Prostate gland (tissue), 2 donors: ENCODE results near the gene TAF3.

Experiments
- CTCF ChIP-seq, 4 experiments: fragments of 200-600 bp in 2 of 4; fragments of 450-650 bp in 2 of 4; sonication (generic) in 2 of 4; IDR thresholded peaks; 1 replicate in 3 of 4; 2 replicates in 1 of 4; pipeline ENCODE4 v1.5.1; 2016 to 2019; ENCODE audit warnings: antibody characterized with exemption in 4 of 4, mild to moderate bottlenecking in 2 of 4, moderate library complexity in 2 of 4
- POLR2A ChIP-seq: fragments of 450-650 bp; IDR thresholded peaks from one replicate; pipeline ENCODE4 v1.6.1; 2016; ENCODE audit warnings: antibody characterized with exemption, mild to moderate bottlenecking
- POLR2AphosphoS5 ChIP-seq: sonication (generic); formaldehyde crosslinking; IDR thresholded peaks from one replicate; pipeline ENCODE4 v1.6.1; 2017; ENCODE audit warnings: antibody characterized with exemption

DNA sequence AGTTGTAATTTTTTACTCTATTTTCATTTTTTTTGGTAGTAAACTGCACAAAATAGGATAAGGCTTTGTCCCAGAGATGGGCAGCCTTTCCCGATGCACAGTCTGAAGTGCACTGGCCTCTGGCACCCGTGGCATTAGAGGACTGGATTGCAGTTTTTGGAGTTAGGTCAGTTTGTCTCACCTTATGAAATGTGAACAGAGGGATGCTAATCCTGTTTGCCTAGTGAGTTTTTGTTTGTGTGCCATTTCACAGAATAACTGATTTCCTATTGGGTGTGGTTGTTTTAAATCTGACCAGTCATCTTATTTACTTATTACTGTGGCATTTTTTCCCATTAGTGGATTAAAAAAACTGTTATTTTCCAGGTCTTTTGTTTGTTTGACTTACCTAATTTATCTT is 126.7 kb downstream of the TAF3 start:
- TF ChIP-seq POLR2A (no peak), CTCF (IDR thresholded peaks at IDR 0.05) (no peak), POLR2AphosphoS5 (no peak)
